ENCODE measurements around the gene BUB1. TPM values are rescaled to one million over a fixed set of nuclear protein-coding genes. Genes with fewer than 3 reads are reported as not detected.

The BUB1 gene
- total RNA-seq, 1 donor = 37.1 TPM

GRCh38 chr2:110657724-110658305 lies 20.0 kb downstream of the BUB1 start:
- H3K4me3 ChIP-seq (ENCODE audit: low read depth, low read length) = no peak overlapping the region
- no peak for DNase-seq (ENCODE audit: low read depth)
- TF ChIP-seq CTCF (IDR thresholded peaks at IDR 0.05; ENCODE audit: insufficient read depth, low read depth, low read length) = no peak

GRCh38 chr2:110655701-110656100 lies 22.2 kb downstream of the BUB1 start:
- no peak overlapping the region for H3K4me3 ChIP-seq (ENCODE audit: low read depth, low read length)
- no peak for TF ChIP-seq CTCF (IDR thresholded peaks at IDR 0.05; ENCODE audit: insufficient read depth, low read depth, low read length)
- no peak for DNase-seq (ENCODE audit: low read depth)

GRCh38 chr2:110653861-110654260 lies 24.0 kb downstream of the BUB1 start:
- no peak overlapping the region for H3K4me3 ChIP-seq (ENCODE audit: low read depth, low read length)
- no peak for TF ChIP-seq CTCF (IDR thresholded peaks at IDR 0.05; ENCODE audit: insufficient read depth, low read depth, low read length)
- no peak for DNase-seq (ENCODE audit: low read depth)

- TF ChIP-seq CTCF (IDR thresholded peaks at IDR 0.05; ENCODE audit: insufficient read depth, low read depth, low read length) = no peak
- no peak overlapping the region for H3K4me3 ChIP-seq (ENCODE audit: low read depth, low read length)
- DNase-seq (ENCODE audit: low read depth) = no peak
Observed at GRCh38 chr2:110650346-110650745, 27.5 kb downstream of the BUB1 start.

GRCh38 chr2:110647777-110648176 lies 30.1 kb downstream of the BUB1 start:
- DNase-seq (ENCODE audit: low read depth) = no peak
- TF ChIP-seq CTCF (IDR thresholded peaks at IDR 0.05; ENCODE audit: insufficient read depth, low read depth, low read length) = no peak
- no peak overlapping the region for H3K4me3 ChIP-seq (ENCODE audit: low read depth, low read length)

- no peak for TF ChIP-seq CTCF (IDR thresholded peaks at IDR 0.05; ENCODE audit: insufficient read depth, low read depth, low read length)
- DNase-seq (ENCODE audit: low read depth) = no peak
- no peak overlapping the region for H3K4me3 ChIP-seq (ENCODE audit: low read depth, low read length)
Observed at GRCh38 chr2:110645616-110646015, 32.2 kb downstream of the BUB1 start.

- DNase-seq (ENCODE audit: low read depth) = no peak
- no peak overlapping the region for H3K4me3 ChIP-seq (ENCODE audit: low read depth, low read length)
- no peak for TF ChIP-seq CTCF (IDR thresholded peaks at IDR 0.05; ENCODE audit: insufficient read depth, low read depth, low read length)
Observed at GRCh38 chr2:110644357-110644756, 33.5 kb downstream of the BUB1 start.
